Keratinocyte (primary cell): ENCODE data around the gene SLC25A36. TPM values are rescaled to one million over a fixed set of nuclear protein-coding genes. Genes with fewer than 3 reads are reported as not detected.

Experiments used
- DNase-seq: peaks from one replicate; pipeline ENCODE4 v3.0.0-alpha.2; 2011; ENCODE audit warnings: low read depth, missing footprints, low spot score
- FAIRE-seq: peaks from 2 replicates; lab custom pipeline; 2011; peaks lifted over from hg19 to GRCh38; lab: Jason Lieb, UNC
- H2AFZ ChIP-seq: 2 replicates; pipeline ENCODE4 v1.6.0; 2012; ENCODE audit warnings: low read length, control low read depth, inconsistent platforms; ENCODE audit not compliant: control insufficient read depth
- H3K27ac ChIP-seq: 2 replicates; pipeline ENCODE4 v1.5.1; 2011; ENCODE audit warnings: low read length; ENCODE audit not compliant: control insufficient read depth, insufficient read depth
- H3K27me3 ChIP-seq: 3 replicates; pipeline ENCODE4 v1.6.0; 2011; ENCODE audit warnings: low read length; ENCODE audit not compliant: control insufficient read depth, insufficient read depth; ENCODE audit errors: extremely low read depth
- H3K36me3 ChIP-seq, 2 experiments: 2 replicates in 1 of 2; 3 replicates in 1 of 2; pipeline ENCODE4 v1.5.1; 2011; ENCODE audit warnings: low read length in 2 of 2, mild to moderate bottlenecking in 1 of 2; ENCODE audit not compliant: control insufficient read depth in 2 of 2, insufficient read depth in 2 of 2; ENCODE audit errors: extremely low read depth in 1 of 2
- H3K4me1 ChIP-seq: 3 replicates; pipeline ENCODE4 v1.5.1; 2011; ENCODE audit warnings: low read length; ENCODE audit not compliant: control insufficient read depth, insufficient read depth; ENCODE audit errors: extremely low read depth
- H3K4me2 ChIP-seq: 3 replicates; pipeline ENCODE4 v1.6.0; 2011; ENCODE audit warnings: low read depth, low read length; ENCODE audit not compliant: control insufficient read depth, insufficient read depth; ENCODE audit errors: extremely low read depth
- H3K4me3 ChIP-seq, 3 experiments: fragments of 200-600 bp in 1 of 3; sonication (generic) in 1 of 3; 2 replicates in 2 of 3; 3 replicates in 1 of 3; pipeline ENCODE4 v1.5.1; 2011 to 2016; ENCODE audit warnings: low read length in 3 of 3, mild to moderate bottlenecking in 3 of 3, control low read depth in 2 of 3, inconsistent platforms in 1 of 3, low read depth in 1 of 3, mixed read lengths in 1 of 3, mixed run types in 1 of 3, moderate library complexity in 1 of 3; ENCODE audit not compliant: control insufficient read depth in 2 of 3, insufficient read depth in 2 of 3; ENCODE audit errors: extremely low read depth in 1 of 3
- H3K79me2 ChIP-seq: 2 replicates; pipeline ENCODE4 v1.6.0; 2012; ENCODE audit warnings: low read length; ENCODE audit not compliant: control insufficient read depth, insufficient read depth
- H3K9ac ChIP-seq: 3 replicates; pipeline ENCODE4 v1.6.0; 2011; ENCODE audit warnings: low read length; ENCODE audit not compliant: control insufficient read depth, insufficient read depth; ENCODE audit errors: extremely low read depth
- H3K9me1 ChIP-seq: 3 replicates; pipeline ENCODE4 v1.6.0; 2011; ENCODE audit warnings: low read length; ENCODE audit not compliant: control insufficient read depth, insufficient read depth; ENCODE audit errors: extremely low read depth
- H3K9me3 ChIP-seq: 2 replicates; pipeline ENCODE4 v1.5.1; 2012; ENCODE audit warnings: low read depth, low read length; ENCODE audit not compliant: control insufficient read depth
- H4K20me1 ChIP-seq: 3 replicates; pipeline ENCODE4 v1.6.0; 2011; ENCODE audit warnings: low read length; ENCODE audit not compliant: control insufficient read depth, insufficient read depth; ENCODE audit errors: extremely low read depth
- CTCF ChIP-seq, 3 experiments: IDR thresholded peaks in 1 of 3; conservative IDR thresholded peaks in 1 of 3; optimal IDR thresholded peaks in 1 of 3; 2 replicates in 2 of 3; 3 replicates in 1 of 3; pipeline versions ENCODE3 to v1.5.1; 2011; ENCODE audit warnings: low read length in 3 of 3, mild to moderate bottlenecking in 3 of 3, moderate library complexity in 2 of 3, control low read depth in 1 of 3, inconsistent platforms in 1 of 3; ENCODE audit not compliant: insufficient read depth in 2 of 3; ENCODE audit errors: extremely low read depth in 1 of 3
- EZH2 ChIP-seq: IDR thresholded peaks from one replicate; pipeline ENCODE4 v1.6.1; 2012; ENCODE audit warnings: inconsistent platforms, mild to moderate bottlenecking, low read length, moderate library complexity
- dilution Hi-C: fragments of 300-500 bp; cut with MboI; formaldehyde crosslinking; loops from one replicate; pipeline ENCODE4 v1.7.0; 2020; ENCODE audit warnings: low sequenced_read_pairs; ENCODE audit not compliant: extremely low pct_ligation_motif_present
- polyA plus RNA-seq, 5 experiments: library from polyadenylated mRNA; depleted of rRNA in 3 of 5; stranded (reverse) in 3 of 5; stranded (forward) in 1 of 5; unstranded in 1 of 5; fragments of >200 nt; gene quantifications; 1 replicate in 1 of 5; 2 replicates in 3 of 5; 3 replicates in 1 of 5; pipeline versions ENCODE4 v1.2.1 to v1.2.3, GENCODE V29; 2011 to 2012; ENCODE audit warnings: missing spikeins in 2 of 5, low read depth in 1 of 5, low replicate concordance in 1 of 5

The SLC25A36 gene
- polyA plus RNA-seq, 1 donor (not counting 4 experiments of a cell fraction or from before 2014, with no cell fraction given): 69.2 TPM

GRCh38 chr3:140914384-140914945 is 27.2 kb upstream of the SLC25A36 start:
- Histone ChIP-seq H3K9me3 (no peaks in the 10 kb centered on the region), H3K27ac (no peak overlapping the region), H3K4me1 (no peaks in the 10 kb centered on the region), H3K4me3 (no peak overlapping the region), H4K20me1 (no peaks in the 10 kb centered on the region), H3K9me1 (no peaks in the 10 kb centered on the region), H3K27me3 (peaks cover 12% of the 10 kb centered on the region), H3K79me2 (no peaks in the 10 kb centered on the region), H3K4me2 (no peak overlapping the region), H3K9ac (no peak overlapping the region), H2AFZ (no peak overlapping the region), H3K36me3 (no peaks in the 10 kb centered on the region)
- DNase-seq (no peak), FAIRE-seq (no peak)
- dilution Hi-C loops: no loop called here
- TF ChIP-seq EZH2 (no peak), CTCF (optimal IDR thresholded peaks at IDR 0.05 in 1 of 3, IDR thresholded peaks at IDR 0.05 in 1 of 3, conservative IDR thresholded peaks at IDR 0.05 in 1 of 3; ENCODE audit: extremely low read depth in 1 of 3, insufficient read depth in 2 of 3, low read length in 3 of 3) (no peak)

- H3K27ac ChIP-seq: no peak overlapping the region
- no peaks in the 10 kb centered on the region for H3K9me1 ChIP-seq
- no peaks in the 10 kb centered on the region for H3K4me1 ChIP-seq
- H3K4me3 ChIP-seq: no peak overlapping the region
- H3K9ac ChIP-seq: no peak overlapping the region
- H3K27me3 ChIP-seq: peaks cover 12% of the 10 kb centered on the region
- H3K36me3 ChIP-seq: no peaks in the 10 kb centered on the region
- H3K4me2 ChIP-seq: no peak overlapping the region
- dilution Hi-C loops: no loop called here
- no peaks in the 10 kb centered on the region for H3K9me3 ChIP-seq
- TF ChIP-seq CTCF (optimal IDR thresholded peaks at IDR 0.05 in 1 of 3, IDR thresholded peaks at IDR 0.05 in 1 of 3, conservative IDR thresholded peaks at IDR 0.05 in 1 of 3; ENCODE audit: extremely low read depth in 1 of 3, insufficient read depth in 2 of 3, low read length in 3 of 3) (no peak), EZH2 (no peak)
- no peak overlapping the region for H2AFZ ChIP-seq
- H4K20me1 ChIP-seq: no peaks in the 10 kb centered on the region
- FAIRE-seq (no peak), DNase-seq (no peak)
- no peaks in the 10 kb centered on the region for H3K79me2 ChIP-seq
These were observed 25.0 kb upstream of the SLC25A36 start for GRCh38 chr3:140916603-140917002.
